Measurements from ENCODE around the gene CDH13. TPM values are rescaled to one million over a fixed set of nuclear protein-coding genes. Genes with fewer than 3 reads are reported as not detected.

The CDH13 gene
- total RNA-seq, 1 donor from 2014 or later = 161 TPM

- Histone ChIP-seq H3K4me3 (no peak overlapping the region), H3K9me3 (replicated peaks) (no peaks in the 10 kb centered on the region), H3K27me3 (ENCODE audit: low read depth) (no peaks in the 10 kb centered on the region), H3K4me1 (no peaks in the 10 kb centered on the region), H3K36me3 (no peaks in the 10 kb centered on the region), H3K27ac (replicated peaks) (no peak overlapping the region)
- intact Hi-C loops (cut with micrococcal nuclease) = no loop called here
- TF ChIP-seq CTCF (IDR thresholded peaks at IDR 0.05; ENCODE audit: borderline replicate concordance) = no peak
- DNase-seq = no peak
Measured at GRCh38 chr16:83648347-83648746, 1021.6 kb downstream of the CDH13 start.

- no peak overlapping the region for H3K27ac ChIP-seq (replicated peaks)
- no peak overlapping the region for H3K4me3 ChIP-seq
- TF ChIP-seq CTCF (IDR thresholded peaks at IDR 0.05; ENCODE audit: borderline replicate concordance) = no peak
- no peaks in the 10 kb centered on the region for H3K9me3 ChIP-seq (replicated peaks)
- peaks cover 6% of the 10 kb centered on the region for H3K36me3 ChIP-seq
- H3K27me3 ChIP-seq (ENCODE audit: low read depth) = no peaks in the 10 kb centered on the region
- no peaks in the 10 kb centered on the region for H3K4me1 ChIP-seq
- intact Hi-C loops (cut with micrococcal nuclease) = no loop called here
- DNase-seq = no peak
Measured at GRCh38 chr16:83651871-83652270, 1025.1 kb downstream of the CDH13 start.

- H3K27me3 ChIP-seq (ENCODE audit: low read depth) = no peaks in the 10 kb centered on the region
- intact Hi-C loops (cut with micrococcal nuclease) = no loop called here
Measured at GRCh38 chr16:83652943-83653342, 1026.2 kb downstream of the CDH13 start.

GRCh38 chr16:83653785-83654184, 1027.0 kb downstream of the CDH13 start:
- no peak for TF ChIP-seq CTCF (IDR thresholded peaks at IDR 0.05; ENCODE audit: borderline replicate concordance)
- Histone ChIP-seq H3K9me3 (replicated peaks) (no peaks in the 10 kb centered on the region), H3K27ac (replicated peaks) (no peak overlapping the region), H3K4me3 (no peak overlapping the region), H3K4me1 (no peaks in the 10 kb centered on the region), H3K36me3 (peaks cover 6% of the 10 kb centered on the region), H3K27me3 (ENCODE audit: low read depth) (no peaks in the 10 kb centered on the region)
- intact Hi-C loops (cut with micrococcal nuclease) = no loop called here
- DNase-seq = no peak

More at GRCh38 chr16:83652943-83653342, 1026.2 kb downstream of the CDH13 start:
- DNase-seq = no peak
- H3K27ac ChIP-seq (replicated peaks) = no peak overlapping the region
- H3K4me3 ChIP-seq = no peak overlapping the region
- no peak for TF ChIP-seq CTCF (IDR thresholded peaks at IDR 0.05; ENCODE audit: borderline replicate concordance)
- H3K36me3 ChIP-seq = peaks cover 6% of the 10 kb centered on the region
- no peaks in the 10 kb centered on the region for H3K9me3 ChIP-seq (replicated peaks)
- no peaks in the 10 kb centered on the region for H3K4me1 ChIP-seq

GRCh38 chr16:83660282-83660681, 1033.5 kb downstream of the CDH13 start:
- Histone ChIP-seq H3K36me3 (peaks cover 3% of the 10 kb centered on the region), H3K4me3 (no peak overlapping the region), H3K9me3 (replicated peaks) (peaks cover 6% of the 10 kb centered on the region), H3K4me1 (no peaks in the 10 kb centered on the region), H3K27me3 (ENCODE audit: low read depth) (no peaks in the 10 kb centered on the region), H3K27ac (replicated peaks) (no peak overlapping the region)
- intact Hi-C loops (cut with micrococcal nuclease) = no loop called here
- TF ChIP-seq CTCF (IDR thresholded peaks at IDR 0.05; ENCODE audit: borderline replicate concordance) = no peak
- DNase-seq = no peak

- Histone ChIP-seq H3K4me1 (no peaks in the 10 kb centered on the region), H3K36me3 (no peaks in the 10 kb centered on the region), H3K4me3 (no peak overlapping the region), H3K9me3 (replicated peaks) (peaks cover 6% of the 10 kb centered on the region), H3K27ac (replicated peaks) (no peak overlapping the region), H3K27me3 (ENCODE audit: low read depth) (no peaks in the 10 kb centered on the region)
- TF ChIP-seq CTCF (IDR thresholded peaks at IDR 0.05; ENCODE audit: borderline replicate concordance) = no peak
- intact Hi-C loops (cut with micrococcal nuclease) = no loop called here
- no peak for DNase-seq
Measured at GRCh38 chr16:83661656-83662055, 1034.9 kb downstream of the CDH13 start.

Data from left ventricle myocardium inferior (tissue), 1 donor.